Activated T-helper 17 cell treated with anti-CD3 and anti-CD28 coated beads, Interleukin-2, amount 50 U/mL, for 72 hours (primary cell): ENCODE data around the gene PLD5. TPM values are rescaled to one million over a fixed set of nuclear protein-coding genes. Genes with fewer than 3 reads are reported as not detected.
"Not testable (repeated sequence)": the region's sequence is repeated elsewhere in the genome, so short reads cannot be mapped to it uniquely, and the experiment has no call there.

Experiments used
- ATAC-seq: fragments of 150-1000 bp; cut with Tn5 transposase; replicated peaks from 2 replicates; pipeline ENCODE4 v1.10.0; 2021; ENCODE audit warnings: mild to moderate bottlenecking, moderate library complexity
- H3K27ac Mint-ChIP-seq: one replicate; pipeline ENCODE4 v1.8.0; 2022; ENCODE audit warnings: mixed read lengths
- H3K27me3 Mint-ChIP-seq: one replicate; pipeline ENCODE4 v1.8.0; 2022; ENCODE audit warnings: mixed read lengths
- H3K36me3 Mint-ChIP-seq: one replicate; pipeline ENCODE4 v1.8.0; 2022; ENCODE audit warnings: low read depth, mild to moderate bottlenecking, mixed read lengths
- H3K4me1 Mint-ChIP-seq: one replicate; pipeline ENCODE4 v1.8.0; 2022; ENCODE audit warnings: mixed read lengths
- H3K4me3 Mint-ChIP-seq: one replicate; pipeline ENCODE4 v1.8.0; 2022; ENCODE audit warnings: mild to moderate bottlenecking, mixed read lengths
- H3K9me3 Mint-ChIP-seq: one replicate; pipeline ENCODE4 v1.8.0; 2022; ENCODE audit warnings: mixed read lengths
- total RNA-seq, 2 donors: library from RNA; stranded (reverse); gene quantifications; one replicate each; pipeline ENCODE4 v1.2.3, GENCODE V29; 2022

Gene PLD5
- total RNA-seq, 2 donors from 2014 or later: not detected

DNA sequence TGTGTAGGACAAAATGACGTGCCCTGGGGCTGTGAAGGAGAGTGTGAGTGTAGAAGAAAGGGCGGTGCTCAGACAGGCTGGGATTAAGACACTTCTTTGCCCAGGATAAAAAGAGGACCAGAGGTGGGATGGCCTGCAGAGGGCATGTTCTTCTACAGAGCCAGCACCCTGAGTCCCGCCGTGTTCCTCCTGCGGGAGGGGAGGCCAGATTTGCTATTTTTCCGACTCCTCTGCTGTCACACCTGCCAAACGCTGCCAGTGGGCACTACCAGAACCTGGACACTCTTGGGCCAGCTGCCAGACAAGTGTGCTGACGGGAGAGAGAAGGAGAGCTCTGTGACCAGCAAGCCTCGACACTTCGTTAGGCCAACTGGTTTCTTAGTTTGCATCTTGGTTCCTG, 206.4 kb downstream of the PLD5 start:
- H3K4me3 Mint-ChIP-seq: no peak overlapping the region
- no peaks in the 10 kb centered on the region for H3K36me3 Mint-ChIP-seq
- H3K27me3 Mint-ChIP-seq: peaks cover 6% of the 10 kb centered on the region
- H3K4me1 Mint-ChIP-seq: no peaks in the 10 kb centered on the region
- peaks cover 5% of the 10 kb centered on the region for H3K9me3 Mint-ChIP-seq
- no peak overlapping the region for H3K27ac Mint-ChIP-seq
- ATAC-seq: no peak

GRCh38 chr1:242314865-242315264, 209.6 kb downstream of the PLD5 start:
- not testable (repeated sequence) for H3K4me3 Mint-ChIP-seq, H3K27ac Mint-ChIP-seq, H3K9me3 Mint-ChIP-seq, H3K36me3 Mint-ChIP-seq, H3K4me1 Mint-ChIP-seq, ATAC-seq, H3K27me3 Mint-ChIP-seq

GRCh38 chr1:242314085-242314649, 210.3 kb downstream of the PLD5 start:
- not testable (repeated sequence) for H3K4me3 Mint-ChIP-seq, H3K9me3 Mint-ChIP-seq, ATAC-seq, H3K27ac Mint-ChIP-seq, H3K4me1 Mint-ChIP-seq, H3K36me3 Mint-ChIP-seq, H3K27me3 Mint-ChIP-seq

DNA sequence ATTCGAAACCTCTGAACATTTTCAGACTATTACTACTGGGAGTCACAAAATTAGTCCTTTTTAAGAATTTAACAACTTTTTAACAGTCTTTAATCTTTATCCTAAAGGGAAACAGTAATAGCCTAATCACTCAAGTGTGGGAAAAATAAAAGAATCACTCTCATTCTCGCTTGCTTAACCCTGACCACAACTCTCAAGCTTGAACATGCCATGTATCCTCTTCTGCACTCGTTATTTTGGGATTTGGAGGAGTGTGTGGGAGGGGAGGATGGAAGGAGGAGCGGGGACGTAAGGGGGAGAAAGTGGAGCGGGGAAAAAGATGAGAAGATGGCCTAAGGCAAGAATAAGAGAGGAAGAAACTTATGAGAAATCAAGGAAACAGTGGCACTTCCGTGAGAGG, 215.8 kb downstream of the PLD5 start:
- not testable (repeated sequence) for H3K4me3 Mint-ChIP-seq, ATAC-seq, H3K27ac Mint-ChIP-seq, H3K9me3 Mint-ChIP-seq, H3K4me1 Mint-ChIP-seq, H3K27me3 Mint-ChIP-seq, H3K36me3 Mint-ChIP-seq

GRCh38 chr1:242293781-242294180, 230.7 kb downstream of the PLD5 start:
- not testable (repeated sequence) for H3K27ac Mint-ChIP-seq, H3K27me3 Mint-ChIP-seq, H3K4me1 Mint-ChIP-seq, H3K36me3 Mint-ChIP-seq, H3K9me3 Mint-ChIP-seq, H3K4me3 Mint-ChIP-seq, ATAC-seq

DNA sequence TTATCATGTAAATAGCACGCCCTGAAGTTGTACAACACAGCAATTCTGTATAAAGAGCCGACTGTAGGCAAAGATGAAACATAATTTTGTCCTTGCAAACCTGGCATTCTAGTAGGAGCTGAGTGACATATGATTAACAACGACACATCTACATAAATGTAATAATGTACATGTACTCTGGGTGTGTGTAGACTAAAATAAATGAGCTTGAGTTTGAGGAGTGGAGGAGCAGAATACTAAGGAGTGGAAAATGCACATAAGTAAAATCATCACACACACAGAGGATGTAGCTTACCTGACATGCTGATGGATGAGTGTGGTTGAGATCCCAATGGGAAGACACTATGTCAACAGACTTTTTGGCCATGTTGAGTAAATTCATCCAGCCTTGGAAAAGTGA, 236.4 kb downstream of the PLD5 start:
- H3K27ac Mint-ChIP-seq, ATAC-seq, H3K4me3 Mint-ChIP-seq, H3K4me1 Mint-ChIP-seq, H3K36me3 Mint-ChIP-seq, H3K9me3 Mint-ChIP-seq, H3K27me3 Mint-ChIP-seq: not testable (repeated sequence)

- not testable (repeated sequence) for H3K27me3 Mint-ChIP-seq, H3K36me3 Mint-ChIP-seq, H3K9me3 Mint-ChIP-seq
Measured at GRCh38 chr1:242282758-242283485, 241.6 kb downstream of the PLD5 start.

DNA sequence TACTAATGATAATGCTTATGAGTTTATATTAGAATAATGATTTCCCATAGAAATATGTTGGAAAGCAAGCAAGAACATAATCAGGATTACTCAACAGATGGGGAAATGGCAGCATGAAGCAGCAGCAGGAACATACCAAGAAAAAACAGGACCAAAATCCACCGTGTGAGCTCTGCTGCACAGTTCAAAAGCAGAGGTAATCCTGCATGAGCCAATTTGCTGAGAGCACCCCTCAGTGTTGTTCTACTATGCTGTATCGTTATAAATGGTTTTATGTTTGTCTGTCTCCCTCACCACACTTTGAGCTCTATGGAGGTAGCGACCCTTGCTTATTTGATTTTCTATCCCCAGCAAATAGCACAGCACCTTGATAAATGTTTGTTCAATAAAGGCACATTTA, 246.1 kb downstream of the PLD5 start:
- not testable (repeated sequence) for H3K27me3 Mint-ChIP-seq, H3K36me3 Mint-ChIP-seq, H3K4me1 Mint-ChIP-seq, H3K27ac Mint-ChIP-seq, H3K9me3 Mint-ChIP-seq, H3K4me3 Mint-ChIP-seq, ATAC-seq

More at GRCh38 chr1:242282758-242283485, 241.6 kb downstream of the PLD5 start:
- not testable (repeated sequence) for H3K4me3 Mint-ChIP-seq, H3K27ac Mint-ChIP-seq, H3K4me1 Mint-ChIP-seq, ATAC-seq

DNA sequence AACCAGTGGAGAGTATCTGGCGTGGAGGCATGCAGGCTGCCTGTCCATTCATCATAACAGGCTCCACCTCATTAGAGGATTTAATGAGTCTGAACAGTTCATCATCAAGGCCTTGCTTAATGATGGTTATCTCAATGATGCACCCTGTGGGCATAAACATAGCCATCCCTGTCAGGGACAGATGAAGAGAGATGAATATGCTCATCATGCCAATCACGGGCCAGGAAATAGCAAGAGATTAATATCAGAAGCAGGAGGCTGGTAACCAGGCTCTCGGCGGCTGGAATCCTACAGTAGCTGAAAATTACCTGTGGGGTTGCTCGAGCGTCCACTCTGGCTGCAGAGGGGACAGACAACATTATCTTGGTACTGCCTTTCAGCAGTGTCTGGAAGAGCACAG, 247.7 kb downstream of the PLD5 start:
- H3K27me3 Mint-ChIP-seq, H3K9me3 Mint-ChIP-seq, H3K27ac Mint-ChIP-seq, ATAC-seq, H3K4me1 Mint-ChIP-seq, H3K4me3 Mint-ChIP-seq, H3K36me3 Mint-ChIP-seq: not testable (repeated sequence)

DNA sequence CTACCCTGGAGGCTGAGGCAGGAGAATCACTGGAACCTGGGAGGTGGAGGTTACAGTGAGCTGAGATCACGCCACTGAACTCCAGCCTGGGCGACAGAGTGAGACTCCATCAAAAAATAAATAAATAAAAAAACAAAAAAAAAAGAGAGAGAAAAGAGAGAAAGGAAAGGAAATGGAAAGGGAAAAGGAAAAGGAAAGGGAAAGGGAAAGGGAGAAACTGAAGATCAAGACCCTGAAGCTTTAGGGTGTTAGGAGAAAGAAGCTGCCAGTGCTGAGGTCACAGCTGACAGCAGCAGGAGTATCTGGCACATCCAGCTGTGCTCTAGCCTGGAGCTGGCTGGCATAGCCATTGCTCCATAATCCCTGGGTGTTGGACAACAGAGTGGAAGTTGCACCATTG, 257.5 kb downstream of the PLD5 start:
- H3K36me3 Mint-ChIP-seq, ATAC-seq, H3K27ac Mint-ChIP-seq, H3K4me1 Mint-ChIP-seq, H3K27me3 Mint-ChIP-seq, H3K4me3 Mint-ChIP-seq, H3K9me3 Mint-ChIP-seq: not testable (repeated sequence)

DNA sequence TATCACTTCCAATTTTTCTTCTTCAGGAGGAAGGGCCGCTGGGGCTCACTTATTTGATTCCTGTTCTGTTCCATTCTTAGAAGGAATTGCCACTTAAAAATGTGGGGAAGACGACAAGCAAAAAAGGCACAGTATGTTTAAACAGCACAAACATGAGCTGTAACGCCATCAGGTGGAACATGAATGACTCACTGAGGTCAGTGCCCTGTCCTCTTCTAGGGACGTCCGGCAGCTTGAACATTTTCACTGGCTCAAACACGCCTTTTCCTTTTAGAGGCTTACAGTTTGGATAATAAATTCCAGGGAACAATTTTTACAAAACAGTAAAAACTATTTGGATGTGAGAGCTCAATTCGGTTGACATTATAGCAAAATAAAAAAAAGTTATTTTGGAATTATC, 260.1 kb downstream of the PLD5 start:
- ATAC-seq: not testable (repeated sequence)

GRCh38 chr1:242245255-242245654, 279.2 kb downstream of the PLD5 start:
- ATAC-seq: no peak
- H3K4me3 Mint-ChIP-seq: no peak overlapping the region
- no peaks in the 10 kb centered on the region for H3K9me3 Mint-ChIP-seq
- peaks cover 5% of the 10 kb centered on the region for H3K4me1 Mint-ChIP-seq
- H3K27me3 Mint-ChIP-seq: peaks cover 3% of the 10 kb centered on the region
- H3K27ac Mint-ChIP-seq: no peak overlapping the region
- no peaks in the 10 kb centered on the region for H3K36me3 Mint-ChIP-seq

More for the DNA sequence above, 260.1 kb downstream of the PLD5 start:
- H3K27ac Mint-ChIP-seq, H3K4me3 Mint-ChIP-seq, H3K36me3 Mint-ChIP-seq, H3K9me3 Mint-ChIP-seq, H3K27me3 Mint-ChIP-seq, H3K4me1 Mint-ChIP-seq: not testable (repeated sequence)

GRCh38 chr1:242243472-242243871, 281.0 kb downstream of the PLD5 start:
- Mint-ChIP-seq H3K4me3 (no peak overlapping the region), H3K9me3 (peaks cover under 1% of the 10 kb centered on the region), H3K27me3 (peaks cover 3% of the 10 kb centered on the region), H3K27ac (no peak overlapping the region), H3K4me1 (peaks cover 5% of the 10 kb centered on the region), H3K36me3 (no peaks in the 10 kb centered on the region)
- ATAC-seq: no peak

DNA sequence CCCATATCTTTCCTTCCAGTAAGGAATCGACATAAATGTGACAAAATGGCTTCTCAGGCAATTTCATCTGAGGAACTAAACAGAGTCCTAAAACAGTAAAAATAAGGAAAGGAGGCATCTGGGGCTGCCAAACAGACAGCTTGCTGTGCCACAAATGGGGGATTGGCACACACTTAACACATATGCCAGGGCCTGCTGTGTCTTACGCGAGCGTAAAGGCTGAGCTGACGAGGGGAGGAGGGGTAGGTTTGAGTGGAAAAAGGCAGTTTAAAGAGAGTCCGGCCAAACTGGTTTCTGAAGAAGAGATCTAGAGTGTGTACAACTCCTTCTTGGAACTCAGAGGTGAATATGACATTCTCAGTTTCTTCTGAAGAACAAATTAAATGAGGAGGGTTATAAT, 281.5 kb downstream of the PLD5 start:
- peaks cover 5% of the 10 kb centered on the region for H3K4me1 Mint-ChIP-seq
- peaks cover 4% of the 10 kb centered on the region for H3K9me3 Mint-ChIP-seq
- ATAC-seq: no peak
- H3K4me3 Mint-ChIP-seq: no peak overlapping the region
- H3K27ac Mint-ChIP-seq: no peak overlapping the region
- H3K27me3 Mint-ChIP-seq: peaks cover 3% of the 10 kb centered on the region
- H3K36me3 Mint-ChIP-seq: no peaks in the 10 kb centered on the region

DNA sequence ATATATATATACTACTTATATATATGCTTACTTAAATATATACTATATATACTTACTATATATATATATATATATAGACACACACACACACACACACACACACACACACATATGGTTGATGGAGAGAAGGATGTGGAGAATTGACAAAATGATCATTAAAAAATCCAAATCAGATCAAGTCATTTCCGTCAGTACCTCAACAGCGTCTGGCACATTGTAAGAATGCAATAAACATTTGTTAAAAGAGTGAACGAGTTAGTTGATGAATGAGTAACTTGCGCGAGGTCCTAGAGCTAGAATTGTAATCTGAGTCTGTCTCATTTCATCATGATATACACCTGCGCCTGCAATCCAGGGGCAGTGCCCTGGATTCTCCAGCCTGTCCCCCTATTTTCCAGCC, 282.6 kb downstream of the PLD5 start:
- H3K4me3 Mint-ChIP-seq: no peak overlapping the region
- H3K36me3 Mint-ChIP-seq: no peaks in the 10 kb centered on the region
- H3K9me3 Mint-ChIP-seq: peaks cover 4% of the 10 kb centered on the region
- peaks cover 3% of the 10 kb centered on the region for H3K27me3 Mint-ChIP-seq
- H3K27ac Mint-ChIP-seq: no peak overlapping the region
- no peak for ATAC-seq
- H3K4me1 Mint-ChIP-seq: peaks cover 5% of the 10 kb centered on the region

DNA sequence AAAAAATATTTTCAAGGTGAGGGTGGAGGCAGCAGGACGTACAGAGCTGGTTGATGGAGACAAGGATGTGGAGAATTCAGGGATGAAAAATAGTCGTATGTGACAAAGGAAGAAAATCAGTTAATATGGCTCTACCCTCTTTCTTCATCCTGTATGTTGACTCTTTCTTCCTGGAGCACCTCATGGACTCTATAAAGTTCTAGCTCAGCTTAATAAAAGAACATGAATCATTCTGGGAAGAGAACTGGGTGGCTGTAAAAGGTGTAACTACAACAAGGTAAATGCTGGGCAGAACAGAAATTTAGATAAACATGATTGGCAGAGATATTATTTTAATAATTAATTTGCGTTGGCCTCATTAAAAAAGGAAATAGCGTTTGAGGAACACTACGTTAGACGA, 283.8 kb downstream of the PLD5 start:
- H3K36me3 Mint-ChIP-seq: no peaks in the 10 kb centered on the region
- H3K9me3 Mint-ChIP-seq: peaks cover 4% of the 10 kb centered on the region
- ATAC-seq: no peak
- no peak overlapping the region for H3K4me3 Mint-ChIP-seq
- H3K27me3 Mint-ChIP-seq: no peaks in the 10 kb centered on the region
- no peak overlapping the region for H3K27ac Mint-ChIP-seq
- H3K4me1 Mint-ChIP-seq: peaks cover 5% of the 10 kb centered on the region
